ENCODE results near the gene LBX1.
"Not testable (repeated sequence)": the region's sequence is repeated elsewhere in the genome, so short reads cannot be mapped to it uniquely, and the experiment has no call there.

LBX1 gene

DNA sequence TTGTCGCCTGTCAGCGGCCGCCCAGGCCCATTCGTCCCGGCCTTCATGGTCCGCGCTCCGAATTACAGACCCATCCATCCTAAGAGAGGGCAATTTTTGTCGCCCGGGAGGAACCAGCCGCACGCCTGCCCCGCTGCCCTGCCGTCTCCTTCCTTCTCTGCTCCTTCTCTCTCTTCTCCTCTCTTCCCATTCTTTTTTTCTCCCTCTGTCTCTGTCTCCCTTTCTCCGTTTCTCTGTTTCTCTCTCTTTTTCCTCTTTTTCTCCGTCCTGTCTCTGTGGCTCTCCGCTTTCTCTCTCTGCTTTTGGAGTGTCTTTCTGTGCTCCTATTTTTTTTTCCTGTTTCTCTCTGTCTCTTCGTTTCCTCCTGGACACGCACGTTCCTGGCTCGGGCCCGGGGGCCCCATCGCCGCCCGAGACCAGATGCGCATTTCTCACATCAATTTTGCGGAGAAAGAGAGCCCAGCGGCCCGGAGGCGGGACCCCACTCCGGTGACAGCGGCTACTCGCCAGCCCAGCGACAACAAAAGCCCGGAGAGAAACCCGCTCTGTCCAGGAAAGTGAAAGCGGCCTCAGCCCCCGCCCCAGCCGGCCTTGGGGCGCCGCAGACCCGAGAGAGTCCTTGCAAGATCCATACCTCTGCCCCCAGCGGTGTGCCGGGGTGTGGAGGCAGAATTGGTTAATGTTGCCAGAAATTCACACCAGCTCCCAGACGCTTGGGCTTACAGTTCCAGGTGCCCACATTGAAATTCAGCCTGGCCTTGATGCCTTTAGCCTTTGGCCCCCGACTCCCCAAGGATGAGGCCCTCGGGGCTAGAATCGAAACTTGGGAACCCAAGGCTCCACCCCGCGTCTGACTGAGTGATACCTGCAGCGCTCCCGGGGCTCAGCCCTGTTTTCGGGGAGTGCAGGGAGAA lies 4.1 kb downstream of the LBX1 start:
- no peak for DNase-seq

DNA sequence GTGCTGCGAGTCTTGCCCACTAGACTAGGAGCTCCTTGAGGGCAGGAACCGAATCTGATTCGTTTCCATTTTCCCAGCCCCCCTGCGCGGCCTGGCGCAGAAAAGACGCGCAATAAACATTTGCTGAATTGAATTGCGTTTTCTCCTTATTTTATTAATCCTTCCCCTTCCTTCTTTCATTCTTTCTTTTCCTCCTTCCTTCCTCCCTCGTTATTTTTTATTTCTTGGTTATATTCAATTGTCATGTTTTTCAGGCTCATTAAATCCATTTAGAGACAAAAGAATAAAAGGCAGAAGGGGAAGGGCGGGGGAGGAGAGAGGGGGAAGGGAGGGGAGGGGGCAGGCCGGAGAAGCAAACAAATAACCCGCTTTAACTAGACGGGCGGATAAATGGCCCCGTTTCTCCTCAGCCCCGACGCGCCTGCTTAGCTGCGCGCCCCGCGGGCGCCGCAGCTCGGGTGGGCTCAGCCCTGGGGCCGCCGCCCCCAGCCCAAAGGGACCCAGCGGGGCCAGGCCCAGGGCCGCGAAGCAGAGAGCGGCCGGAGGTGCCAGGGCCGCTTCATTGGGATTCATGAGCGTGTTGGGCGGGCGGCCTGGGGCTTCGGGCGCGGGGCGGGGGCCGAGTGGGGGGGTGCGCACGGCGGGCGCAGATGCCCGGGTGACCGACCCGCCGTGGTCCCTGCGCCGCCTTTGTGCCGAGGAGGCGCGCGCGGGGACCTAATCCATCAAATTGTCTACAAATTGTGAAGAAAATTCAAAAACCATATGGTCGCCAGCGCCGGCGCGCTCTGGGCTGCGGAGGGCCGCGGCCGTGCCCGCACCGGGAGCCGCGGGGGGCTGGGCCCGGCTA lies 5.0 kb downstream of the LBX1 start:
- DNase-seq, result no peak

DNA sequence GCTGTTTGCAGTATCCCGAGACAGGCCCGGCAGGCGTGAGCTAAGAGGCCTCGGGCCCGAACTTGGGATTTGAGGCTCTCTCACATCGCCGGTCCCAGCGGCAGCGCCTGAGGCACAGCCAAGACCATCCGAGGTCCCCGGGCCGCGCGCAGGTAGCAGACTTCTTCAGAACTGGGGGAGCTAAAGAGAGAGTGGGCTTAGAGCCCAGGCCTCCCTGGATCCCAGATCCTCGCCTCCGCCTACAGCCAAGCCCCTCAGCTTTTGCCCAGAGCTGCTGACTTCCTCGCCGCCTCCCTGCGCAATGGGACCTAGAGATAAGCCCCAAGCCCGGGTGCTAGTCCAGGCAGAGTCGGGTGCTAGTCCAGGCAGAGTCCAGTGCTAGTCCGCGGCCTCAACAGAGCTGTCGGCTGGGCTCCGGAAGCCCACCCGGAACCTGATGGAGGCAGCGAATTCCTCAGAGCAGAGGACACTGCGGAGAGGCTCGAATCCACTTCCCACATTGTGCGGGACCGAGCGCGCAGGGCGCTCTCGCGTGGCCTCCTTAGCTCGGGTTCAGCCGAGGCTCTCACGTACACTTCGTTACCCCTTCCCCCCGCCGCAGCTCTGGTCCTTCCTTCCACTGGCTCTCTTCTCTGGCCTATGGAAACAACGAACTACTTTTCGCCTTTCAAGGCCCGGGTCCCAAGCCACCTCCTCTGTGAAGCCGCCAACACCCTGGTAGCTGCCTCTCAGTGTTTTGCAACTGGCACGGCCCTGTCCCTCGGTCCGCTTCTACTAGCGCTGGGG lies 5.8 kb downstream of the LBX1 start:
- DNase-seq, result no peak

DNA sequence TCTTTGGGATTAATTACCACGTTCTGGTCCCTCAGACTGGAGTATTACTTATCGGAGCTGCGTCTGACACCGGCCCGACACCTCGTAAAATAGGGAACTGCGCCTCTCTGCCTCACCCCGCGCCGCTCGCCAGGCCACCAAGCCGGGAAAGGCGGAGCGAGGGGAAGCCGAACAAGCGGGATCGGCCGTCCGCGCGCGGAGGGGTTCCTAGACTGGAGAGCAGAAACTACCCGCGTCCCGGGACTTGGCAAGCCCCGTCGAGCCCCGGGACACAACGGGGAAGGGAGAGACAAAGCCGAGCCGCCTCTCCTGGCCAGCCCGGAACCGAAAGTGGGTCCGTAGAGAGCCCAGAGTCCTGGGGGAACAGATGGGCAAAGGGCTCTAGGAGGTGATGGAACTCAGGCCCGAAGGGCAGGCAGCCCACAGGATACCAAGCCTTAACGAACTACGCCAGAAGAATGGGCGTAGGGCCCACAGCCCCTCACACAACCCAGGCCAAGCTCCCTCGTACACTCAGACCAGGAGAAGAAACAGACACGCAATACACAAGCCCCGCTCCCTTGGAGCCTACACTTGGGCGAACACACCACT lies 6.5 kb downstream of the LBX1 start:
- DNase-seq, result no peak

DNA sequence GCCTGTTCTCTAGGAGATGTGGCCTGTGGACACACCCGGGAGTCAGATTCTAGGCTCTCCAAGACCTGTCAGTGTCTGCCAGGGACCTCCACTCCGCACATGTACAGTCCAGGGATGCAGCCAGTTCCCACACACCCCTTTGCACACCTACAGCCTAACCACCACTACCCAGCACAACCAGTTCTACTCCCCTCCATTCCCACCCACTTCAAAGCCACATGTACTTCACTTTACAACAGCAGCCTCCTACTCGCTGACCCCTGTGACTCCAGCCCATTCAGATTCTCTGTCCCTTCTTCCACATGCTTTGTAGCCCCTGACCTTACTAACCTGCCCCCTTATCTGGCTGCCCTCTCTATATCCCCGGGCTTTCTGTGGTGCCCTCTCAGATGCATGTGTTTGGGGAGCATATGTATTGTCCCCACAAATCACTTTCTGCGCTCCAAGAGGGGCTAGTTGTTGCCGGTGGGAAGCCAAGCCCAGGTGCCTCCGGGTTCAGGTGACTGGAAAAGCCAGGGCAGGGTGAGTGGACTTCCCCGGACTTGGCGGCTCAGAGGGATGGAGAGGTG lies 7.2 kb downstream of the LBX1 start:
- DNase-seq, result no peak

DNA sequence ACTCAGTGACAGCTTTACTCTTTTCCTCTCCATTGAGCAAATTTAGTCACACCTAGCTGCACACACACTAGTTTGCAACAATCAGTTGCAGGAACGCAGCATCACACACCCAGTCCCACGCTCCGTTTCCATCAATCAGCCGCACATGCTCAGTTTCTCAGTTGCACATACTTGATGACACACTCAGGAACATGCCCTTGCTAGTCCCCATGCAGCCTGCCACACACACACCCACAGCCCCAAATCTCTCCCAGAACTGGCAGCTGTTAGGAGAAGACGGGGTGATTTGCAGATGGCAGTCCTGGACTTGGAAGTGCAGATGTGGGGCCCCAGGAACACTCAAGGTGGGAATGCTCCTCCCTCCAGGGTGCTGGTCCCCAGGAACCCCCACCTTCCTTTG lies 7.7 kb downstream of the LBX1 start:
- no peak for DNase-seq

DNA sequence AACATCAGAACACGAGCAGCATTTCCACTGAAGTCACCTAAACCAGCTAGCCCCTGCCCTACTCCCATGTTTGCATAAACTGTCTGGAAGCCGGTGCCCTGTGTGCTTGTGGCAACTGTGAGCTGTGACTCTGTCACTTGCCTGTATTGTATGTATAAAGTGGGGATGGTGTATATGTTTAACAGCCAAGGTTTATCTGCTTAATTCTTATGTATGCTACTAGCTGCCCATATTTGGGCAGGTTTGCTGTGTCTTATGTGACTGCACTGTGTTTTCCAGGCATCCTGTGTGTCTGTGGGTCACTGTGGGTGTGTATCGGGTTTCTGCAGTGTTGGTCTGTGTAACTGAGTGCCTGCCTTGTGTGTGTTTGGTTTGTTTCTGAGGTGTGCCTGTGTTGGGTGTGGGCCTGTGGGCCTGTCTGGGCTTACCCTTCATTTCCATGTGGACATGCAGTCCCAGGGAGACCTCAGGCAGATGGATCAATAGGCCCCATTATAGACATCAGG lies 9.3 kb downstream of the LBX1 start:
- DNase-seq, result no peak

DNA sequence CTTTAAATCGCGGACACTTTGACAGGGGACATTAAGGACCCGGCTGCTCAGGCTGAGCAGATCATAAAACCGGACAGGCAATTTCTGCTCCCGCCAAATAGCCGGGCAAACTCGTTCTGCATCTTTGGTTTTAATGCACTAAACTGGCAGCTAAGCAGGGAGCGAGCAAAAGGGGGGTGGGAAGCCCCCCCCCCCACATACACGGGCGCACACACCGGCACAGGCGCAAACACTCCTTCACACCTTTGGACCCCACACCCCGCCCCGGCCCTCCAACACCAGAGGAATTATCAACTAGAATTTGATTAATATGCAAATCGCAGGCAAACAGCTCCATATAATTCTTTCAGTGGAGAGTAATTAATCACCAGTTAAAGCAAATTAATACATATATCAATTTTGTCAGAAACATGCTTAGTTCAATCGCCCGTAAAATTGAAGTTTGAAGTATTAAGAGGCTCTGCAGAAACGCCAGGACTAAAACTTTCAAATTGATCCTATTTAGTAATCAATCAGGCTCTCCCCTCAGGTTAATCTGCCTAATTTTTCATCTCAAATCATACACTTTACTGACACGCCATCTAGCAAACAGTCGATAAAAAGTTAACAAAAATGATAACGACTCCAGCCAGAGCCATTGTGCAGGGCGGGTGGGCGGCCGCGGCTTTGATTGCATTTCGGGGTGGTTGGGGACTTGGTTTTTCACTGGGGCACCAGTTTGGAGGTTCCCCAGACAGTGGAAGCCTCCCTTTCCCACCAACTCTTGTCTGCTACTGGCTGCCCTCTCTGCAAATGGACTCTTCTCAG lies 9.9 kb downstream of the LBX1 start:
- no peak for DNase-seq

DNA sequence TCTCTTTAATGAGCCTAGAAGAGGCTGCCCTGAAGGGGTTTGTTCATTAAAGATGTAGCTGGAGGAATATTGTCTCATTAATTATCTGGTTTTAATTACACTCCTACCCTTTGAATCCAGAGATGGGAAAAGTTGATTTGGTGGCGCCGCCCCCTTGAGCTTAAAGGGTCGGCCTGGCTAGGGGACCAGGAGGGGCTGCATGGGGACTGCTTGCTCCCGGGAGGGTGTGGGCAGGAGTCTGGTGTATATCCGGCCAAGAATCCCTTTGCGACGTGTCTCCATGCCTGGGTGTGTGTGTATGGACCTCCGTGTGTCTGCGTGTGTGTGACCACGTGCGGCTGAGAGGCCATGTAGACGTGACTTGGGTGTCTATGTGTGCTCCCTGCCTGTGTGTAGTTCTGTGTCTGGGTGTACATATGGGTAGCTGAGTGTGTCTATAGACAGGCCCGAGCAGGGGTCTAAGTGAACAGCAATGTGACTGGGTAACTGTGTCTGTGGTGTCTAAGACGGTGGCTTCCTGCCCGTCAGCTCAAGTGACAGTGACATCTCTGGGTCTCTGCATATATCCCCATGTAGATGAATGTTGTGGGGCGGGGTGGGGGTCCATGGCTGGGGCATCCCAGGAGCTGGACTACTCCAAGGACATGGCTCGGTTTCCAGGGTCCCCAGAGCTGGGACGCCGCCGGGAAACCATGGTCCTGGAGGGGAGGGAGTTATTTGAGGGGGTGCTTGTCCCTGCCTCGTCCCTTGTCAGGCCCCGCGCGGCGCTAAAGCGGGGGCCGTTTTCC lies 10.7 kb downstream of the LBX1 start:
- no peak for DNase-seq

DNA sequence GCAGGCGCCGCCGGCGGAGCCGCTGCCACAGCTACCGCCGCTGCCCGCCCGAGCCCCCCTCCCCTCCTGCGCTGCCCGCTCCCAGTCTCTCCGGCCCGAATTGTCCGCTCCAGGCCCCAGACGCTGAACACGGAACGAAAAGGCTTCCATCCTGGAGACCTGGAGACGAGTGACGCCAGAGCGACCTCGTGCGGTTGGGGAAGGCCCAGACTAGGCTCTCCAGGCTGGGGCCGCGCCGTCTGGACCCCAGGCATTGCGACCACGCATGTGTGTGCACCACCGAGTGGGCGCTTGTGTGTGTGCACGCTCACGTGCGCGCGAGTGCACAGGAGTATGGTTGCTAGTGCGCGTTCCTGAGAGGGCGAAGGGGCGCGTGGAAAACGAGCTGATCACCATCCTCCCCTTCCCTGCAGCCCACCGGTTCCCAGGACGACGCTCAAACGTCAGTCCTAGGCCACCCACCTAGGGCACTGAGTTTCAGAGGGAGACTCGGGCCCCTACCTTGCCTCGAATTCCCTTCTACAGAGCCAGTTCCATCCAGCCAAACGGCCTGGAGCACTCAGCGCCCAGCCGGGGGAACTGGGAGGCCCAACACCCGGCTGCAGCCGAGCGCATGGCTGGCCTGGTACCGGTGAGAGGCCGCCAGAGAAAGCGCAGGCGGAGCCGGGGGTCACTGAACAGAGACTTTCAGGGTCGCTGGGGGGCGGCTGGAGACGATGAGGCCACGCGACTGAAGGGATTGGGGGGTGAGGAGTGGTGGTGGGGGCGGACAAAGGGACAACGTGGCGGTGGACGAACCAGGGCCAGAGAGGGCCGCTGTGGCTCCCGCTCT lies 11.6 kb downstream of the LBX1 start:
- DNase-seq, result no peak

DNA sequence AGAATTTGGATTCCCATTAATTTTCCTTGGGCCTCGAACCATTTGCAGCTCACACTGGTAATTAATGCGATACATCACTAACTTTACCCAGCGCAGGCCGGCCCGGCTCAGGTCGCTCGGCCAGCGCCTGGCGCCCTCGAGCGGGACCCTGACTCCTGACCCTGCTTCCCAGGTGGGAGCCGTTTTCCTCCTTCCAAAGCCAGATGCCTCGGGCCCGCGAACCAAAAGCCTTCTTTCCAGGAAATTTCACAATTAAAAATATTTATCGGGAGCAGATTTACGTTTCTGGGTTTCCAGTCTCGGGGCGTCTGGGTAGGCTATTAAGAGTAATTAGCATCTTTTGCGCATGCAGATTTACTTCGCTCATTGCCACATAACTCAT lies 12.2 kb downstream of the LBX1 start:
- no peak for DNase-seq

DNA sequence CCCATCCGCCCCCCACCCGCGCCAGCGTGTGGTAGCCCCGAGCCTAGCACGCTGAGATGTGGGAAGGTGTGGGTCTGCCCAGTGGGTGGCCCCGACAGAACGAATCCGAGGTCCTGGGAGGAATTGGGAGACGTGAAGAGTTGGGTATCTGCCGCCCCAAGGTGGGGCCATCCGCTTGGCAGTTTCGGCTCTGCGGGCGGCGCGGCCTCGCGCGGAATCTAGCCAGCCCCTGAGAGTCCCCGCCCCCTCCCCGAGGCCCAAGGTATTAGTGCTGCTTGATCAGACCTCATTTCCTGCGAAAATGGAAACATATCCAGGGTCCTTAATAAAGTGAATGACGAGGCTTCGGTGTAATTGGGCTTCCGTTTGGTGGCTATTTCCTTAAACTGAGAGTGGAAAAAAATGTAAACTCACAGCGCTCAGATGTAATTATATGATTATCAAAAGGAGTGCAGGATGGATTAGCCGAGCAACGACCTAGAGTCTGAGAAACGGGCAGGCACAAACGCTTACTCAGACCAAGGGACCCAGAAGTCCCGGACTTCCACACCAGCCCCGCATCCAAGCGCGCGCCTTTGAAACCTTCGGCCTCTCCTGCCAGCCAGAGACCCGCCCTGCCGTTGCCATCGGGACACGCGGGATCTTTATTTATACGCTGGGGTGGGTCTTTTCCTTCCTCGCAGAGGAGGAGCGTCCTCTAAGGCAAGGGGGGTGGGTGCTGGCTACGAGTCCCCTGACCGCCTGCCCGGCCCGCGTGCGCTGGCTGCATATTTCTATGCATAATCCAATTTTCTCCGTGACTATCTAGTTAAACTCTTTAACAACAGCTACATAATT lies 12.8 kb downstream of the LBX1 start:
- no peak for DNase-seq

DNA sequence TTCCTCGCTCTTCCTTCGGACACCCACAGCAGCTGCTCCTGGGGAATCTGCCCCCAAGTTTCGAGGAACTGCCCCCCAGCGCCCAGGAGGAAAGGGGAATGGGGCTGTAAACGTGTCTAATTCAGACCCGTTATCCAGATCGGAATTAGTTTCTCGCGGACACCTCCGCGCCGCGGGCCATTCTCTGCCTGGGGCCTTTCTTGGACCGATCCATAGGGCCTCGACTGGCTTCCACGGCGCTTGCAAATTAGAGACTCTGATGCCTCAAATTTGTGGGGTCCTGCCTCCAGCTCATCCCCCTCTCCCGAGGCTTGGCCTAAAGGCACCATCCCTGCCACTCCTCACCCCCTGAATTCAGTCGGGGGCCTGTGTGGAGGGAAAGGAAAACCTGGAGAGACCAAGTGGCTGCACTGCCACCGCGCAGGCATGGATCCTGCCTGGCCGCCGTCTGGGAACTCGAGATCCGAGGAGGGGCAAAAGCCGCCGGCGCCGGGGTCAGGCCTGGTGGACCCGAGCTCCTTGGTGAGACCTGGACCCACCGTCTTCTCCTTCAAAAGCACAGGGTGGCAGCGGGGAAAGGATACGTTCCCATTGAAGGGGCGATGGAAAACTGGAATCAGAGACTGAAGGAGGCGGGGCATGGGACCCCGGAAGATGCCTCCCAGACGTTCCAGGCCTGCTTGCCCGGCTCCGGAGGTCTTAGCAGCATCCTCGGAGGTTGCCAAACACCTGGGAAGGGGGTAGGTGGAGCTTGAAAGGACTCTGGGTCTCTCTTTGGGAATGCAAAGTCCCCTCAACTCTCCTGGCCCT lies 13.7 kb downstream of the LBX1 start:
- no peak for DNase-seq

DNA sequence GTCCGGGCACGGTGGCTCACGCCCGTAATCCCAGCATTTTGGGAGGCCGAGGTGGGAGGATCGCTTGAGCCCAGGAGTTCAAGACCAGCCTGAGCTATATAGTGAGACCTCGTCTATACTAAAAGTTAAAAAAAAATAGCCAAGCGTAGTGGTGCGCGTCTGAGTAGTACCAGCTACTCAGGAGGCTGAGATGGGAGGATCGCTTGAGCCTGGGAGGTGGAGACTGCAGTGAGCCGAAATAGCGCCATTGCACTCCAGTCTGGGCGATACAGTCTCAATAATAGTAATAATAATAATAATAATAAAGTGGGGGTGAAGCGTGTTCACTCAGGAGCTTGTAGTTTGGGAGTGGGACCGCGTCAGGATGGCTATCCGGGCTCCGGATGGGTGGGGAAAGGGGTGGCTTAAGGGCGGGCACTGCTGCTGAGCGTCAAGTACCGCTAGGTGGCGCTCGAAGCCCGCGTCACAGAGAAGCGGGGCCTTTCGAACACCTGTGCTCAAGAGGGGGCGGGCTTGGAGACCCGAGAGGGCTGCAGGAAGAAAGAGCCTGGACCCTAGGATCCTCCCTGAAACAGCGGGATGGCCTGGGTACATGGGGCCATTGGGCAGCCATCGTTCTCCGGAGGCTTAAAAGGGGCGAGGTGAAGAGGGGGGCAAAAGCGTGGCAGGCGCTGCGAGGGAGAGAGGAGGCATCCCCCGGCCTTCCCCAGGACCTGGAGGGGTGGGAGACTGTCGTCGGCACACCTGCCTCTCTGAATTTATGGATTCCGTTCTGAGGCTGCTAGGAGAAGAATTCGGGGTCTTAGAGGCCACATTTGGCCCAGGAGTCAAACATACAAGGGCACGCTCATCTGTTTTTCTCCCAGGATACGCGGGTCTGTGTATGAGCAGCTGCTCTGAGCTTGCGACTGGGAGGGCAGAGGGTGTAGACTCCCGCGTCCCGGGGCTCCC lies 14.5 kb downstream of the LBX1 start:
- peak; percentile 75 for DNase-seq

DNA sequence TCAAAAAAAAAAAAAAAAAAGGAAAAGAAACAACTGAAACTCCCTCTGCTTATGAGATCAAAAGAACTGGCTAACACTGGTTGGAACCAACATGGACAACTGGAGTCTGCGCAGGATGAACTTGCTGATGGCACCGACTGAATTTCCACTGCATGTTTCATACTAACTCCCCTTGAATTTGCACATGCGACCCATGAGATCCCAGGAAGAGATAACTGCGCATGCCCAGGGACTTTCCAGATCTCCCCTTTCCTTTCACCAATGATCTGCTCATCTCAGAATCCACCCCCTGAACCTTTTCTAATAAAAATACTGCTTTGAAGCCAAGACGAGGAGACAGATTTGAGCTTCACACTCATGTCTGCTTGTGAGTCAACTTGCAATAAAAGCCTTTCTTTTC lies 20.7 kb downstream of the LBX1 start:
- no peak for DNase-seq

DNA sequence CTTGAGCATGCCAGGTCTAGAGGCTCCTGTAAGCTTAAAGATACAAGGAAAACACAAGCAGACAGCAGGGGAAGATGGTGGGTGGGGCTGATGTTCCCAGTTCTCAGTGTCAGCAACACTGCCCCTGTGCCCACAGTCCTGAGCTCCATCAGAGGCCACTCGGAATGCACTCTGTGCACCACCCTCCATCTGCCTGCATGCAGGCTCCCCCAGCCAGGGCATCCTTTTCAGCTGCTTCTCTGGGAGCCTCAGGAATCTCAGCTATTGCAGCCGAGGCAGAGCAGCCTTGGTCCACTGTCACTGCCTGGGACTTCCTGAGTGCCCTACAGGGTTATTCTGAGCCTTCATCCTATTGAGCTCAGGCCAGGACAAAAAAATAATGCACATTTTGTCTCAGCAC lies 22.2 kb downstream of the LBX1 start:
- no peak for DNase-seq

DNA sequence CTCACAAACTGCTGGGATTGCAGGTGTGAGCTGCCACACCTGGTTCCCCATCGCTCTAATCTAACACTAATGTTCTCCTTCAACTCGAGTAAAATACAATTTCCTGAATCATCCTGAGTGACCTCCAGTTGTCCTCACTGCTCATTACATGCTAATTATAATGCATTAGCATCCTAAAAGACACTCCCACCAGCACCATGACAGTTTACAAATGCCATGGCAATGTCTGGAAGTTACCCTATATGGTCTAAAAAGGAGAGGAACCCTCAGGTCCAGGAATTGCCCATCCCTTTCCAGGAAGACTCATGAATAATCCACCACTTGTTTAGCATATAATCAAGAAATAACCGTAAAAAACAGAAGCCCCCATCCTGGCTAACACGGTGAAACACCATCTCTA lies 26.6 kb downstream of the LBX1 start:
- not testable (repeated sequence) for DNase-seq
